GM18951 (cell line): ENCODE measurements around the gene TCF15.
"Not testable (repeated sequence)": the region's sequence is repeated elsewhere in the genome, so short reads cannot be mapped to it uniquely, and the experiment has no call there.

Experiments
- POLR2A ChIP-seq: IDR thresholded peaks from 4 replicates; pipeline ENCODE4 v1.6.1; 2011; ENCODE audit warnings: mild to moderate bottlenecking; ENCODE audit not compliant: insufficient read length, insufficient read depth; ENCODE audit errors: extremely low read depth
- in situ Hi-C: fragments of 300-500 bp; cut with MboI; formaldehyde crosslinking; loops from one replicate; pipeline ENCODE4 v1.12.0; 2022; ENCODE audit warnings: low sequenced_read_pairs, mixed read lengths, inconsistent platforms; ENCODE audit not compliant: unreplicated experiment

Gene TCF15

GRCh38 chr20:592506-592905, 17.6 kb downstream of the TCF15 start:
- no peak for TF ChIP-seq POLR2A
- in situ Hi-C loops, result no loop called here

- TF ChIP-seq POLR2A, result no peak
- in situ Hi-C loops, result no loop called here
Observed at GRCh38 chr20:591941-592340, 18.2 kb downstream of the TCF15 start.

GRCh38 chr20:588932-589672, 21.0 kb downstream of the TCF15 start:
- in situ Hi-C loops, result no loop called here
- TF ChIP-seq POLR2A, result no peak

- TF ChIP-seq POLR2A, result no peak
- in situ Hi-C loops, result no loop called here
Observed at GRCh38 chr20:588476-588875, 21.6 kb downstream of the TCF15 start.

GRCh38 chr20:584971-585301, 25.2 kb downstream of the TCF15 start:
- in situ Hi-C loops, result no loop called here
- TF ChIP-seq POLR2A, result no peak

GRCh38 chr20:584161-584970, 25.7 kb downstream of the TCF15 start:
- TF ChIP-seq POLR2A, result no peak
- in situ Hi-C loops, result no loop called here

- TF ChIP-seq POLR2A, result no peak
- in situ Hi-C loops, result no loop called here
Observed at GRCh38 chr20:582204-582603, 27.9 kb downstream of the TCF15 start.

- in situ Hi-C loops, result not testable (repeated sequence)
Observed at GRCh38 chr20:578940-579690, 31.0 kb downstream of the TCF15 start.

- in situ Hi-C loops, result no loop called here
- no peak for TF ChIP-seq POLR2A
Observed at GRCh38 chr20:577167-577791, 32.8 kb downstream of the TCF15 start.

GRCh38 chr20:576156-576555, 34.0 kb downstream of the TCF15 start:
- in situ Hi-C loops, result no loop called here
- TF ChIP-seq POLR2A, result no peak

GRCh38 chr20:575230-575629, 34.9 kb downstream of the TCF15 start:
- in situ Hi-C loops, result no loop called here
- TF ChIP-seq POLR2A, result no peak

GRCh38 chr20:574297-574942, 35.7 kb downstream of the TCF15 start:
- in situ Hi-C loops, result no loop called here
- no peak for TF ChIP-seq POLR2A
